AML-193 (cell line): ENCODE results near the gene STAC.
"Not testable (repeated sequence)": the region's sequence is repeated elsewhere in the genome, so short reads cannot be mapped to it uniquely, and the experiment has no call there.

Experiments used
- DNase-seq, 2 experiments: peaks; one replicate each; lab custom pipeline; 2025; lab: John Stamatoyannopoulos, UW

Gene STAC

DNA sequence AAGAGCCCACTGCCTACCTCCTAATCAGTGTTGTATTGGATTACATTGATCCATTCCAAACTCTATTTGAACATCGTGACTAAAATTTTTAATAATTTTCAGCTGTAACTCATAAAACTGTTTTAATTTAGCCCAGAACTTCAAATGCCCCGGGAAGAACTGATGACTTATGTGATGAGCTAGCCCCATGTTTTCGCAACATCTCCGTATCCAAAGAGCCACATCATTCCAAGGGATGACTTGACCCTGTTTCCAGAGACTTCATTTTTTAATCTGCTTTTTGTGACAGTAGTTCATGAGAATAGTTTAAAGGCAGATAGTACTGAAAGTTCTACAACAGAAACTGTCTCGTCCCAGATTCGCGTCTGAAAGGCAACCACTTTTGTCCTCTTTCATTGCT lies 97.4 kb downstream of the STAC start:
- no peak for DNase-seq

DNA sequence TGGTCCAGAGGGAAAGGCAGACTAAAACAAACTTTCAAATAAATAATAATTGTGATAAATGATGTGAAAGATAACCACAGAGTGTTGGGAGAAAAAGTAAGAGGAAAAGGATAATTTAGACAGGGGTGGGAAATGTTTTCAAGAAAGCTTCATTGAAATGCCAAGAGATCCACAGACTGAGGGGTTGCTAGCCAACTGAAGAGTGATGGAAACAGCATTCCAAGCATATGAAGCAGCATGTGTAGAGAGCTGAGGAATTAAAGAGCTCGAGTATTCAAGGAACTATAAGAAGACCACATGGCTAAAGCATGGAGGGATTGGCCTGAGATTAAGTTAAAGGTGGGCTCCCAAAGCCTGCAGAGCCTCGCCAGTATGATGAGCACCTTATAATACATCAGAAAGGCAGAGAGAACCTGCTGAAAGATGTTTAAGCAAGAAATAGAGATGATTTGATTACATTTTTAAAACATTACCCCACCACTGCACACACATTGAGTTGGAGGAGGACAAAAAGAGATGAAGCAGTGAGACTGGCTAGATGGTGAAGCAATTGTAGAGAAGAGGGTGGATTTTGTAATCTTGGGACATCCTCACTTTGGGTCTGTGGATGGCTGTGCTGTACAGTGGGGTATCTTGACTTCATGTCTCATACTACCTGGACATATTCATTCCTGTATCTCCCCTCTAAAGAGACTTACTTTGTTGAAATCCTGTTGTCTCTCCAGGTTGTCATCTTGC lies 100.8 kb downstream of the STAC start:
- DNase-seq = no peak

DNA sequence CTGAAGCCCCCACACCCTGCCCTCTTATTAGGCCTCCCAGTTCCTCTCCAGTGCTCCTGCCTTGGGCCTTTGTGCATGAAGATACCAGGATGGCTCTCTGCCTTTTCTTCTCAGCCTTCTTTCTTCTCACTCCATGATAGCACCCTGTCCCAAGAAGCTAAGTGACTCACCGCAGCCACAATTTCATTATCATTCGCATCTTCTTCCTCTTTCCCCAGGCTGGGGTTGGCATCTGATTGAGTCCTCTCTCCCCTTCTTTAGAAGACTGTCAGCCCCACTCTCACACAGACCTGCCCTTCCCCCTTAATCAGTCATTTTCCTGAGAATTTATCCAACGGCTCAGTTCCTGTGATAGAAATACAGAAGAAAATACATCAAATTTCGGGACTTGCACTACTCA lies 102.0 kb downstream of the STAC start:
- peak; percentile 76 for DNase-seq

DNA sequence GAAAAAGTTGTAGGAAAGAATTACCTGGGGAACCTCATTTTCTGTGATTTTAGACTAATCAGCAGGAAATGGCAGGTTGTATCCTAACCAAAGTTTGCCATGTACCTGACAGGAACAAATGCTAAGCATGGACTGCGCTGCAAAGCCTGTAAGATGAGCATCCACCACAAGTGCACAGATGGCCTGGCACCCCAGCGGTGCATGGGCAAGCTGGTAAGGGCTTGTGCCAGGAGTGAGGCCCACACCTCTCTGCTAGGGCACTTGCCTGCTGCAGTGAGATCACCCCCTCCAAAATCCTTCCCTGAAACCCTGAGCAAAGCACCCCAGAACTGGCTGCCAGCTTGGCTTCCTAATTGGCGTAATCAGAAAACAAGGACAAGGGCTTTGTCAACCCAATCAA lies 102.6 kb downstream of the STAC start:
- DNase-seq = no peak

DNA sequence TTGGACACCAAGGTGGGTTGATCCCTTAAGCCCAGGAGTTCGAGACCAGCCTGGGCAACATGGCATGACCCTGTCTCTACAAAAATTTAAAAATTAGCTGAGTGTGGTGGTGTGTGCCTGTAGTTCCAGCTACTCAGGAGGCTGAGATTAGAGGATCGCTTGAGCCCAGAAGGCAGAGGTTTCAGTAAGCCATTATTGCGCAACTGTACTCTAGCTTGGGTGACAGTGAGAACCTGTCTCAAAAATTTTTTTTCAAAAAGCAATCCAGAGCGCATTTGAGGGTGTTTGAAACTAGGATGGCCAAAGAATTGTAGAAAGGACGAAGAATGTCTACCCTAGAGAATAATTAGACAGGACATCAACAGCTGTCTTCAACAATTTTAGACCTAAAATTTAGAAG lies 103.4 kb downstream of the STAC start:
- no peak for DNase-seq

DNA sequence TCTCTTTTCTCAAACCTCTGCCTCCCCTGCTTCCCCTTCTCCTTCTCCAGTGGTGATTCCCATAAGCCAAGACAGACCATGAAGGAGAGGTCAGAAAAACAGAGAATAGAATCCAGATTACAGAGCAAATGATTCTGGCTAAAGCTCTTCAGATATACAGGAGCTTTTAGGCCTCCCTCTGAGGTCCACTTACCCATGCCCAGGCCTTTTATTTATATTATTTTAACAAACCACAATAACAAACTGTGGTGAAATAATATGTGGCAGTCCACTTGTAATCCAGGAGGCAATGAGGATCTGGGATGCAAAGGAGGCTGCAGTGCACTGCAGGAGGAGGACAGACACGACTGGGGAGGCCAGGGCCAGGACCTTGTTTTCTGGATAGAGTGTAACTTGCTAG lies 104.1 kb downstream of the STAC start:
- no peak for DNase-seq

DNA sequence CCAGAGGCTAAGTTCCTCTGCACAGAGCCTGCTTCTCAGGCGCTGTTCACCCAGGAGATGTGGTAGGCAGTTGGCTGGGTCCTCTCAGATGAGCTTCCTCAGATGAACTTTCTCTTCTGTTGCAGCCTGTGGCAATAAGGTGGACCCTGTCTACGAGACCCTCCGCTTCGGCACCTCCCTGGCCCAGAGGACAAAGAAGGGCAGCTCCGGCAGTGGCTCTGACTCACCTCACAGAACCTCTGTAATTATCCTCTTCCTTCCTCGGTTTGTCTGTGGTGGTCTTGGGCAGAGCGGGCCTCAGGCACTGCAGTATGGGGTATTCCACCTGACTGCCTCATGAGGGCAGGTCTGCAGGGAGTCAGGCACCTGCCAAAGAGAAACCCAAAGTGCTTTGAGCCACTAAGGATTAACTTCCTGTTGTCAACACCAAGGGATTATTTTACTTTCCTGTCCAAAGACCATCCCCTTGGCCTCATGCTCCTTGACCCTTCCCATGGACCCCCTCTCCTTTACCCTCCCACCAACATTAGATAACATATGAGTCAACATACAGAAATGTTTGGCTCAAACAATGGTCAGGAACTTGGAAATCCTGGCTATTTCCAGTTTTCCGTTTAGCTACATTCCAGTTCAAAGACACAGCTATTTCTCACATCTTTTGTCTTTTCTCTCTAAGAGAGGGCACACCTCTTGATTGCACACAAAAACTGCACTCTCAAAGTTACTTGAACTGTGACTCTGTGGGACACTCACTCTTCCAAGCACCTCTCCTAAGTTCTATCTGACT lies 105.9 kb downstream of the STAC start:
- no peak for DNase-seq

DNA sequence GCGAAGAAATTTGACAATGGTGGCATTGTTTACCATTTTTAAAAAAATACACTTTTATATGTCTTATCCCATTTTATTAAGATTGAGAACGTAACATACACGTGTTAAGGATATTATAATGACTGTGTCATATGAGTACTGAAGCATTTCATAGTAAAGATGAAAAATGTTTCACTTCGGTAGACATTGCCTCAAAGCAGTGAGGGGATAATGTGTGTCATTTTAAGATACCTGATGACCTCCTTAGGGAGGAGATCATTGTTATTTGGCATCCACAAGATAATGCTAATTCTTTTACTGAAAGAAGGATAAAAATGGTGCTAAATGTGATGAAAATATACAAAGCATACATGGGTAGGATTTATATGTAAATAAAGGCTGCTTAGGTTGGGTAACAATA lies 107.3 kb downstream of the STAC start:
- no peak for DNase-seq

DNA sequence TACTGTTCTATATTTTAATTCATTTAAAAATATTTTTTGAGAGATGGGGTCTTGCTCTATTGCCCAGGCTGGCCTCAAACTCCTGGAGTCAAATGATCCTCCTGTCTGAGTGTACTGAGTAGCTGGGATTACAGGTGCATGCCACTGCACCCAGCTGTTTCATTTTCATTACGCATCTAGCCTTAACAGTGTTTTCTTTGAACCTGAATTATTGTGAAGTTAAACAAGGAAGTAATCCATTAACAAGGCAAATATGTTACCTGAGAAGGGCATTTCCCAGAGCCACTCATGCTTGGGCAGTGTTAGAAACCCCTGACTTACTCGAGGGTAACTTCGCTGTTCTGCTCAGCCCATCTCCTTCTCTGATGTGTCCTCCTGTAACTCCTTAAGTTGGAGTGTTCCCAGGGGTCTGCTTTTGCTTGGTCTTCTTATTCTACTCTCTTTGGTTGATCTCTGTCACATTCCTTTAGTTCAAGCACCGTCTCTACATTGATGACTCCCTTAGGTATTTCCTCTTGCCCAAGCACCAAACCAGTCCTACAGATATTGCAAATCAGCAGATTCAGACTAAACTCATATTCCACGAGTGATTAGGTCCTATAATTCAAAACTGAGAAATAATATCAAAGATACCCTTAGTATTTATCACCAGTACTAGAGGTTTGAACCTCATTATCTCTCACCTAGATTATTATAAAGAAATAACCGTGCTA lies 107.9 kb downstream of the STAC start:
- no peak for DNase-seq

DNA sequence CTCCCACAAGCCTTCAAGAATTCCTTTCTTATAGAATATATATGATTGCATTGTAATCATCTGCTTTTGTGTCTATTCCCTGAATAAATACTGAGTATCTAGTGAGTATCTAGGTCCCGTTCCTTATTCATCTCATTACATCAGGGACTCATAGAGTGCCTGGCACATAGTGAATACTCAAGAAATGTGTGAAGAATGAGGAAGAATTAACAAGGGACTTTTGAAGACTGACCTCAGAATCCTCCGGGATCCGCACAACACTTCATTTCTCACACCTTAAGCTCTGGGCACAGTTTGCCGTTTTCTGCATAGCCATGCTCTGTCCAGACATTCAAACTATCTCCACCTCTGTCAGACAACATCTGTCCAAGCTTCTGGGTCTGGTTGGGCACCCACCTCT lies 108.8 kb downstream of the STAC start:
- no peak for DNase-seq

DNA sequence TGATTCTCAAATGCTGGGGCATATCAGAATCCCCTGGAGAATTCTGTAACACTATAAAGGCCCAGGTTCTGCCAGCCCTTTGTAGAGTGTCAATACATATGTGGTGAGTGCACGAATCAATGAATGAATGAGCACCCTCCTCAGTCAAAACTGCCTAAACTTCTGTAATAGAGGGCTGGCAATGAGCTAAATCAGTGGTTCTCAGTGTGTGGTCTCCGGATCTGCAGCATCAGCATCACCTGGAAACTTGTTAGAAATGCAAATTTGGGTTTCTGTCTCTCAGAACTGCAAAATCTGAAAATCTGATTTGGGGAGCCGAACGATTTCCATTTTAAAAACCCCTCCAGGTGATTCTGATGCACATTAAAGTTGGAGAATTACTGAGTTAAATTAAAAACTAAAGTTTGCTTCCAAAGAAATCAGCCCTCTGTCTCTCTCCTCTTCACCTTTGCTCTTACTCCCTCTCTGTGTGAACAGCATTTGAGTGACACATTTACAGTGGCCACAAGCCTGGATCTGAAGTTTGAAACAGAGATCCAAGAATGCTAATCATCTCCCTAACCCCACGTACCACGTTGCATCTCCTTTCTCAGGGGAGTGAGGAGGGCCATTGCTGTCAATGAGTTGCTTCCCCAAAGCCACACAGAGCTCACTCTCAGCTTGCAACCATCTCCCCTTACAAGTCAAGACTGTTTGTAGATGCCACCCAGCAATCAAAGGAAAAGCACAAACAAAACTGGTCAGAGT lies 109.5 kb downstream of the STAC start:
- DNase-seq = no peak

DNA sequence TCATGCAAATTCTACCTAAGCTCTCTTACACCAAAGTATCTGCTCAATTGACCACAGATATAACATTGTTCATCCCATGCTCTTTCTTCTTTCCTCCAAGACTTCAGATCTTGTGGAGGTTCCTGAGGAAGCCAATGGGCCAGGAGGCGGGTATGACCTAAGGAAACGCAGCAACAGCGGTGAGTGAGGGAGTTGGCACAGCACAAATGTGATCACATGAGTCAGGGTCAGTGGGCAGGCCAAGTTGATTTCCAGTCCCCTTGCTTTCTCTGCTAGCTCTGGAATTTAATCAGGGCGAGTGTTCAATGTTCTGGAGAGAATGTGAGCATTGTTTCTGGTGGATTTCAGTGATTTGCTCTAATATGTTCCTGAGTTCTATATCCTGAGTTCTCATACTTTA lies 112.7 kb downstream of the STAC start:
- DNase-seq = no peak

DNA sequence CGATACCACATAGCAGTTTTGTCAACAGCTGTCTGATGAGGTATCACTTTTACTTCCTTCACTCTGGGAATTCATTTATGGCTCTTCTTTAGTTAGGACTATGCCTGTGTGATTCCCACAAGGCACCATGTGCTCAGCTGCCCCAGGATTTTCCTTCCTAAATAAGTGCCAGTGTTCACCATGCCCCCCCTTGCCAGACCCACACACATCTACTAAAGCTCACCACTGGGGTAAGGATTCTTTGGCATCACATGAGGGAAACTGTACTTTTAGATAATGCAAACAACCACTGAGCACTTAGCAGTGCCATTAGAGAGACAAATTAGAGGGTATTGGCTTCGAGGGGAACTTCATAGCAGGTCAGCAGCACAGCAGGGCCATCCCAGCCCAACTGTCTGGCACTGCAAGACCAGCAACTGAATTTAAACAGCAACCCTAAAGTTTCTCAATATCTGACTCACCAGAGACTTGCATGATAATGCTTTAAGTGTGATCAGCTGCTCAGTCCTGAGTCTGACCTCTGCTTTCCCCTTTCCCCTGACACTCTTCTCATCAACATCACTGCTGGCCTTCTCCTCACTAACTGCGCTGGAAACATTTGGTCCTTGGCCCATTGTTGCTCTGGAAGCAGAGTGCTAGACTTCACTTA lies 114.3 kb downstream of the STAC start:
- peak; percentile 95 to 96 for DNase-seq

DNA sequence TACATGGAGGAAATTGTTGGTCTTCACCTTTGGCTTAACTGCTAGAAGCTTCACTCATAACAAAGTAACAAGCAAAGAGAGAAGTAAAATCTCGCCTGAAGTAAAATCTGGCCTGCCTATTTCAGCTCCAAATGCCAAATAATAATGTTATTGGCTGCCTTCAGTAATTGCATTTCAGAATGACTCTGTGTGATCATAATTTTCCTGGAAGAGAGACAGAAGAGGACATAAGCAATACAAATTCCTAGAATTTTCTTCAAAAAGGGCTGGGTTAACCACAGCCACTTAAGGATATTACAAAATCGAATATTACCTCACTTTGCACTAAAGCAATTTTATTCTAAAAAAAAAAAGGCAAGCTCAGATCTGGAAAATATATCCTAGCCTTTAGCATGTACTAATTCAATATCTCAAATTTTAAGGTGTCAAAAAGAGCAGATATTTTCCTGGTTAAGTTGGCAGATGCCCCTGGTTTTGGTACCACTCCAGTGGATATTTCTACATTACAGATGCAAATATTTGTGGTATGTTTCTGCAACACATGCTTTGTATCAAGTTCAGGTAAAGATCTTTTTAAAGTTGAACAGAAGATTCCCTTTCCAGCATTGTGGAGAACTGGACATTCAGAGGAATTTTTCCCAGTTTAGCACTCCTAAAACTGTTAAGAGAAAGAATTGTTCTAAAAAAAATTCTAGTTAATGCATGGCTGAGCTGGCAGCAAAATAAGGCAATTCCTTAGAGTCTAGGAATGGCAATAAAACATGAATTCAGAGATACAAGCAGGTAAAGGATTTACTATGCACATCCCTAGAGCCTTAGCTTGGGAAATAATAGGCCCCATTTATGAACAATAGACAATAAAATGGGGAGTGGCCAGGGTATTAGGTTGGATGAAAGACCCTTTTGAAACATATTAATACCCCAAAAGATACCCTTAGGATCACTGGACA lies 116.7 kb downstream of the STAC start:
- peak; percentile 94 to 95 for DNase-seq

DNA sequence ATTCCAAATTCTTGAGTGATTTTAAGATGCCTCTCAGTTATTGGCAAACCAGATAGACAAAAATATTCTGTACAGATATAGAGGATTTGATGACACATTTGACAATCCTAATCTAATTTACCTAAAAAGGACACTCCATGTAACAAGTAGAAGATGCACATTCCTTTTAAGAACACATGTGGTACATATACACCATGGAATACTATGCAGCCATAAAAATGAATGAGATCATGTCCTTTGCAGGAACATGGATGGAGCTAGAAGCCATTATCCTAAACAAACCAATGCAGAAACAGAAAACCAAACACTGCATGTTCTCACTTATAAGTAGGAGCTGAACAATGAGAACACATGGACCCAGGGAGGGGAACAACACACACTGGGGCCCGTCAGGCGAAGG lies 119.7 kb downstream of the STAC start:
- not testable (repeated sequence) for DNase-seq

DNA sequence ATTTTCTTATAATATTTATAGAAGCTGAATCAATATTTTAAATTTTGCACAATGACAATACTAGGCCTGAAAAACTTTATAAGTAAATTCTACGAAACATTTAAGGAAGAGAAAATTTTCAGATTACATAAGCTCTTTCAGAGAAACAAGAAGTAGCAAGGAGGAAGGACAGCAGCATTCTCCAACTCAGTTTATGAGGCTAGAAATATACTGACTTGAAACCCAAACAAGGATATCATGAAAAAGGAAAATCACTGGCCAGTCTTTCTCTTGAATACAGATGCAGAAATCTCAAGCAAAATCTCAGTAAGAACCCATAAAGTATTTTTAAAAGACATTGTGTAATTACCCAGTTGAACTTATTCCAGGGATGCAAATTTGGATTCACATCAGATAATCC lies 121.3 kb downstream of the STAC start:
- DNase-seq = peak; percentile 83 to 86

DNA sequence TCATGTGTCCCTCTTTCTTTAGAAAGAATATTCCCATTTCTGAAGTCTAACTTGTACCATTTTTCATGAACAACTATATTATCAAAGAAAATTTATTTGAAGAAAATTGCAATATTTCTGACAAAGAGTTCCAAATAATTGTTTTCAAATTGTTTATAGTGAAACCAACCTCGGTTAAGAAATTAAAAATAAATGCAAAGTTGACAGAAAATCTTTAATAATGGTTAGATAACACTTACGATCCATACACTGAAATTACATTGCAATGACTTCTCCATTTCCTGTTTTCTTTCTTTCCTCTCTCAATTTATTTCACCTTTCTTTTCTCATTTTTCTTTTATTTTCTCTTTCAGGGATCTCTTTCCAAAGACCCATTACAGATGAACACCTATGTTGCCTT lies 125.1 kb downstream of the STAC start:
- DNase-seq = no peak

DNA sequence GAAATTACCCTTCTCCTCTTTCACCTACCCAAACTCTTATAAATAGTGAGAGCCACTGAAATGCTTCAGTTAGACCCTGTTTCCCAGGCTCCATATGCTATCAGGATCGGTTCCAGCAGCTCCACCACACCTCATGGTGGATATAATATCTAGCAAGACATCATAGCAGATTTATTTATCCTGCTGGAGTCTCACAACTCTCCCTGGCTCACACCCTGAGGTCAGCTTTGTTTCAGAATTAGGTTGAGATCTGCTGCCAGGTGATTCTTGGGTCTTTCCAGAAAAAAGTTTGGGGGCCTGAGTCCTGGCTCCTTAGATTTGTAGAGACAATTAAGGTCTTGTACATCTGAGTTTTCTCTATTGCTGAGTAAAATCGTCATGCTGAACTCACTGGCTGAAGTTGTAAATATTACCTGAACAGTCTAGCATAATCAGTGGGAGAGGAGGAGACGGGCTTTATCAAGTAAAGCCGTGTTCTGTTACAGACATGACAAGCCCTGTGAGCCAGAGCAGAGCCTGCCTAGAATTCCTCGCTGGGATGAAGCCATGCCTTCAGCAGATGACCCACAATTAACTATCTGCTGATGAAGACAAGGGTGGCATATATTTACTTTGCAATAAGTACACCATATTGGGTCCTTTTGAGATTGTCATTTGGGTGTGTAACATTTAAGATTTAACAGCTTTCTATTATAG lies 131.6 kb downstream of the STAC start:
- no peak for DNase-seq

DNA sequence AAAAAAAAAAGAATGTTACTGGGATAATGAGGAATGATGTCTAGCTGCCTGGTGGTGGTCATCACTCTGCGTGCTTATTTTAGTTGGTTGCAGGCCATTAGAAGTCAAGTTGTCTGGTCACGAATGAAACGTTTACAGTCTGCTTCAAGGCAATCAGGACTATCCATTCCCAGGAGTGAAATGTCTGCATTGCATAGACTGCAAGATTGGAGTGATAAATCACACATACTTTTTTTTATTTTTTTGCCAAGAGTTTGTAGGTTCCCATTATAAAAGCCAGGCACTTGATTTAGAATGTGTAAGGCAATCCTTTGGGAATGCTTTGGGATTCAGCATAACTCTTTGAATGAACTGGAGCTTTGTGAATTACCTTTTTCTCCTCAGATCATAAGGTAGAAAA lies 132.3 kb downstream of the STAC start:
- DNase-seq = no peak

DNA sequence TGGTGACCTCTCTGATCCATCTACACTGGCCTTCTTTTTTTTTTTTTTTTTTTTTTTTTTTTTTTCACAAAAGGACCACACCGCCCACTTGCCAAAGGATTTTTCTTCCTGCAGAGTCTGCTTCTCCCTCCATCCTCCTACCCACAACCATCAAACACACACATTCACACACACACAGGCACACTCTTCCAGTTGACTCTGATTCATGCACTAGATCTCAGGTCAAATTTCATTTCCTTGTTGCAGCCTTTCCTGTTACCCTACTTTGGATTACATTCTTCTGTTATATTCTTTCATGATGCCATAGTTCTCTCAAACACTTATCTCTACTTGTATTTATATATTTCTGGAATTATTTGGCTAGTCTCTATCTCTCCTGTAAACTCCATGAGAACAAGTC lies 133.9 kb downstream of the STAC start:
- no peak for DNase-seq
